Endodermal cell (in vitro differentiated cells): ENCODE measurements around the gene ORAI1. TPM values are rescaled to one million over a fixed set of nuclear protein-coding genes. Genes with fewer than 3 reads are reported as not detected.

Experiments
- DNase-seq: peaks from one replicate; pipeline ENCODE4 v3.0.0-alpha.2; 2017
- H3K27ac ChIP-seq: 2 replicates; pipeline ENCODE4 v1.5.1; 2013; ENCODE audit warnings: mild to moderate bottlenecking, low read depth, low read length, moderate library complexity
- H3K27me3 ChIP-seq: 2 replicates; pipeline ENCODE4 v1.6.1; 2013; ENCODE audit warnings: mild to moderate bottlenecking, low read length, moderate library complexity; ENCODE audit not compliant: insufficient read depth, control insufficient read depth, poor library complexity, severe bottlenecking
- H3K36me3 ChIP-seq: 2 replicates; pipeline ENCODE4 v1.7.0; 2013; ENCODE audit warnings: mild to moderate bottlenecking, low read length, moderate library complexity; ENCODE audit not compliant: control insufficient read depth, insufficient read depth
- H3K4me1 ChIP-seq: one replicate; pipeline ENCODE4 v1.7.0; 2013; ENCODE audit warnings: low read length; ENCODE audit not compliant: control insufficient read depth, insufficient read depth
- H3K4me3 ChIP-seq: 2 replicates; pipeline ENCODE4 v1.5.1; 2013; ENCODE audit warnings: mild to moderate bottlenecking, low read length, moderate library complexity
- H3K9ac ChIP-seq: 2 replicates; pipeline ENCODE4 v1.6.1; 2013; ENCODE audit warnings: mild to moderate bottlenecking, low read length, moderate library complexity; ENCODE audit not compliant: poor library complexity, severe bottlenecking; ENCODE audit errors: extremely low read depth
- H3K9me3 ChIP-seq: 2 replicates; pipeline ENCODE4 v1.6.1; 2013; ENCODE audit warnings: mild to moderate bottlenecking, low read length, moderate library complexity; ENCODE audit not compliant: control insufficient read depth
- H3K27ac Mint-ChIP-seq: 2 replicates; pipeline ENCODE4 v1.8.0; 2020; ENCODE audit warnings: mixed read lengths
- H3K27me3 Mint-ChIP-seq: 2 replicates; pipeline ENCODE4 v1.8.0; 2021; ENCODE audit warnings: mild to moderate bottlenecking, mixed read lengths; ENCODE audit not compliant: insufficient read depth
- H3K36me3 Mint-ChIP-seq: 2 replicates; pipeline ENCODE4 v1.8.0; 2020; ENCODE audit warnings: low read depth, mixed read lengths
- H3K4me1 Mint-ChIP-seq: 2 replicates; pipeline ENCODE4 v1.8.0; 2020; ENCODE audit warnings: mixed read lengths
- H3K4me3 Mint-ChIP-seq: 2 replicates; pipeline ENCODE4 v1.8.0; 2020; ENCODE audit warnings: mild to moderate bottlenecking, moderate library complexity, mixed read lengths
- H3K9me3 Mint-ChIP-seq: 2 replicates; pipeline ENCODE4 v1.8.0; 2020; ENCODE audit warnings: mild to moderate bottlenecking, mixed read lengths
- CTCF ChIP-seq: fragments of 200-600 bp; sonication (generic); conservative IDR thresholded peaks from 2 replicates; pipeline ENCODE4 v1.5.0; 2021; ENCODE audit warnings: antibody characterized with exemption, mild to moderate bottlenecking
- WGBS, 2 experiments: methylation state at CpG; one replicate each; pipeline versions ENCODE4 v1.1.5 to v1.1.7; 2013; ENCODE audit warnings: missing lambda C conversion rate in 2 of 2, mixed read lengths in 1 of 2; ENCODE audit not compliant: insufficient coverage in 1 of 2, insufficient read length in 1 of 2; 5-methylcytosine and 5-hydroxymethylcytosine counted together
- total RNA-seq, 2 donors: library from RNA; stranded (reverse); fragmentation: NEBNext Ultra II Directional in 1 of 2; extraction: Animal tissue kit (Norgen Biotek cat#: 25700) in 1 of 2; gene quantifications; 2 replicates in 1 of 2; 3 replicates in 1 of 2; pipeline ENCODE4 v1.2.1, GENCODE V29; 2021

The ORAI1 gene
- total RNA-seq, 2 donors from 2014 or later, result 35.3 to 39.2 TPM

DNA sequence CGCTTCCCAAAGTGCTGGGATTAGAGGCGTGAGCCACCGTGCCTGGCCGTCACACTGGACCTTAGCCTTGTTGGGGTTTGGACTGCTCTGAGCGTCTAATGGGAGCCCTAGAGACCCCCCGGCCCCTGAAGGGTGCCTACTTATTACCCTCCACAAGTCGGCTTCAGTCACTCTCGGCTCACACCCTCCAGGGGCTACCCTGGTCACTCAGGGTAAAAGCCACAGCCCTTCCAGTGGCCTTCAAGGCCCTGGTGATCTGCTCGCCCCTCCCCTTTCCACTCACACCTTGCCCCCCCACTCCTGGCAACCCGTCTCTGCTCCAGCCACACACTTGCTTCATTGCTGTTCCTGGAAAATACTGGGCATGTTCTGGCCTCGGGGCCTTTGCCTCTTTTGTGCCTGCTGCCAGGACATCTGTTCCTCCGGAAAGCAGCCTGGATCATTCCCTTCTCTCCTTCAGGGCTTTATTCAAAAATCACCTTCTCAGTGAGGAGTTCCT lies 46.7 kb downstream of the ORAI1 start:
- no peaks in the 10 kb centered on the region for H3K9me3 Mint-ChIP-seq

DNA sequence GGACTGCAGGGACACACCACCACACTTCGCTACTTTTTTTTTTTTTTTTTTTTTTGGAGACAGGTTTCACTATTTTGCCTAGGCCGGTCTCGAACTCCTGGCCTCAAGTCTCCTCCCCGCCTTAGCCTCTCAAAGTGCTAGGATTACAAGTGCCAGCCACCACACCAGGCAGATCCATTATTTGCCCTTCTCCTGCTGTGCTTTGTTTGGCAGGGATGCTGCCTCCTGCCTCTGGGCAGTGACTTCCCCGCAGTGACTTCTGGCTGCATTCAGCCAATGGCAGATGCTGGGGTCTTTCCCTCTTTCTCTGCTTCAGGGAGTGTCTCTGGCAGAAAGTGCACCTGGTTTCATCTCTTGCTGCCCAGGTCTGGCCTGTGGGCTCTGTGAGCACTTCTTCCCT lies 49.9 kb downstream of the ORAI1 start:
- no peak overlapping the region for H3K4me3 Mint-ChIP-seq
- no peaks in the 10 kb centered on the region for H3K27me3 Mint-ChIP-seq
- Histone ChIP-seq H3K4me3 (no peak overlapping the region), H3K4me1 (peaks cover 3% of the 10 kb centered on the region), H3K9ac (no peak overlapping the region), H3K27me3 (no peaks in the 10 kb centered on the region), H3K27ac (no peak overlapping the region), H3K9me3 (no peaks in the 10 kb centered on the region), H3K36me3 (no peaks in the 10 kb centered on the region)
- H3K9me3 Mint-ChIP-seq, result no peaks in the 10 kb centered on the region
- H3K36me3 Mint-ChIP-seq, result no peaks in the 10 kb centered on the region
- WGBS, 2 experiments, result 92 to 93% methylated on average over 2 to 5 of the region's 5 CpGs
- H3K4me1 Mint-ChIP-seq, result peaks cover 24% of the 10 kb centered on the region
- DNase-seq, result peak; percentile 77
- no peak overlapping the region for H3K27ac Mint-ChIP-seq
- no peak for TF ChIP-seq CTCF

More for the DNA sequence above, 46.7 kb downstream of the ORAI1 start:
- Histone ChIP-seq H3K27ac (no peak overlapping the region), H3K4me3 (no peak overlapping the region), H3K36me3 (no peaks in the 10 kb centered on the region), H3K27me3 (no peaks in the 10 kb centered on the region), H3K9me3 (no peaks in the 10 kb centered on the region), H3K4me1 (no peaks in the 10 kb centered on the region), H3K9ac (peak overlapping the region; percentile 47)
- Mint-ChIP-seq H3K36me3 (no peaks in the 10 kb centered on the region), H3K4me1 (peaks cover 18% of the 10 kb centered on the region), H3K27me3 (no peaks in the 10 kb centered on the region), H3K4me3 (peak overlapping the region; percentile 67), H3K27ac (peak overlapping the region; percentile 96)
- peak; percentile 84 for DNase-seq
- 83 to 84% methylated on average over 6 to 12 of the region's 12 CpGs for whole genome bisulfite sequencing, 2 experiments
- TF ChIP-seq CTCF, result no peak

DNA sequence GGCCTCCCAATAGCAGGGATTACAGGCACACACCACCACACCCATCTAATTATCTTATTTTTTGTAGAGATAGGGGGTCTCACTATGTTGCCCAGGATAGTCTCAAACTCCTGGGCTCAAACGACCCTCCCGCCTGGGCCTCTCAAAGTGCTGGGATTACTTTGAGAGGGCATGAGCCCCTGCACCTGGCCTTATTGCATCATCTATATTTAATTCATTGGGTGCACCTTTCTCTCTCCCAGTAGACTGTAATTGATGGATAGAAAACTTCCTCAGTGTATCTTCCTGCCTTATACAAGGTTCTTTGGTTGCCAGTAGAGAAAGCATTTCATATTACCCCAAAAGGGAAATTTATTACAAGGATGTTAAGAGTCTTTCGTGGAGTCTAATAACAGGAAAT lies 52.0 kb downstream of the ORAI1 start:
- TF ChIP-seq CTCF, result no peak
- no peak overlapping the region for H3K4me3 ChIP-seq
- no peak overlapping the region for H3K27ac ChIP-seq
- no peaks in the 10 kb centered on the region for H3K27me3 ChIP-seq
- H3K9ac ChIP-seq, result no peak overlapping the region
- DNase-seq, result no peak
- H3K36me3 ChIP-seq, result no peaks in the 10 kb centered on the region
- H3K27me3 Mint-ChIP-seq, result no peaks in the 10 kb centered on the region
- H3K27ac Mint-ChIP-seq, result peak overlapping the region; percentile 84
- peaks cover 21% of the 10 kb centered on the region for H3K4me1 Mint-ChIP-seq
- H3K9me3 Mint-ChIP-seq, result no peaks in the 10 kb centered on the region
- H3K9me3 ChIP-seq, result no peaks in the 10 kb centered on the region
- H3K36me3 Mint-ChIP-seq, result no peaks in the 10 kb centered on the region
- WGBS, 2 experiments, result 93 to 100% methylated on average over 3 of the region's 3 CpGs
- H3K4me1 ChIP-seq, result peaks cover 3% of the 10 kb centered on the region
- no peak overlapping the region for H3K4me3 Mint-ChIP-seq
